ENCODE measurements around the gene LMOD3.

- TF ChIP-seq CTCF (IDR thresholded peaks at IDR 0.05) = no peak
- TF ChIP-seq EZH2 (IDR thresholded peaks at IDR 0.05; ENCODE audit: borderline replicate concordance, insufficient read depth, low read depth, low read length, poor library complexity, severe bottlenecking) = no peak
Observed at GRCh38 chr3:69092030-69092516, 30.3 kb downstream of the LMOD3 start.

All from B cell (primary cell).